IPS-NIHi7 (cell line): ENCODE results near the gene PLCB4.

ENCODE experiments used
- DNase-seq: peaks from one replicate; pipeline ENCODE4 v3.0.0; 2012; ENCODE audit warnings: mixed read lengths; ENCODE audit errors: extremely low spot score

PLCB4 gene

GRCh38 chr20:9270831-9271230 lies 201.9 kb downstream of the PLCB4 start:
- no peak for DNase-seq

GRCh38 chr20:9276966-9277468 lies 208.1 kb downstream of the PLCB4 start:
- no peak for DNase-seq

- no peak for DNase-seq
Observed at GRCh38 chr20:9279918-9280401, 211.1 kb downstream of the PLCB4 start.

GRCh38 chr20:9280666-9281065 lies 211.8 kb downstream of the PLCB4 start:
- no peak for DNase-seq

GRCh38 chr20:9281803-9282202 lies 212.9 kb downstream of the PLCB4 start:
- DNase-seq = no peak

- DNase-seq = no peak
Observed at GRCh38 chr20:9285617-9286016, 216.7 kb downstream of the PLCB4 start.

GRCh38 chr20:9286501-9287461 lies 217.9 kb downstream of the PLCB4 start:
- DNase-seq = no peak

GRCh38 chr20:9287826-9288225 lies 218.9 kb downstream of the PLCB4 start:
- no peak for DNase-seq

- DNase-seq = no peak
Observed at GRCh38 chr20:9290331-9290730, 221.4 kb downstream of the PLCB4 start.

GRCh38 chr20:9293145-9293544 lies 224.3 kb downstream of the PLCB4 start:
- no peak for DNase-seq

- no peak for DNase-seq
Observed at GRCh38 chr20:9294041-9294440, 225.2 kb downstream of the PLCB4 start.

GRCh38 chr20:9298906-9299305 lies 230.0 kb downstream of the PLCB4 start:
- DNase-seq = no peak

- DNase-seq = no peak
Observed at GRCh38 chr20:9300080-9300479, 231.2 kb downstream of the PLCB4 start.

- DNase-seq = no peak
Observed at GRCh38 chr20:9300534-9300933, 231.6 kb downstream of the PLCB4 start.

- DNase-seq = no peak
Observed at GRCh38 chr20:9301129-9302090, 232.5 kb downstream of the PLCB4 start.

- no peak for DNase-seq
Observed at GRCh38 chr20:9302091-9302462, 233.2 kb downstream of the PLCB4 start.

- DNase-seq = no peak
Observed at GRCh38 chr20:9306521-9306920, 237.6 kb downstream of the PLCB4 start.

GRCh38 chr20:9308056-9308455 lies 239.2 kb downstream of the PLCB4 start:
- no peak for DNase-seq

GRCh38 chr20:9311132-9311531 lies 242.2 kb downstream of the PLCB4 start:
- DNase-seq = no peak

GRCh38 chr20:9319687-9320384 lies 250.9 kb downstream of the PLCB4 start:
- DNase-seq = no peak

- DNase-seq = no peak
Observed at GRCh38 chr20:9321007-9321406, 252.1 kb downstream of the PLCB4 start.
